ENCODE measurements around the gene CADPS2. TPM values are rescaled to one million over a fixed set of nuclear protein-coding genes. Genes with fewer than 3 reads are reported as not detected.

The CADPS2 gene
- polyA plus RNA-seq, 3 donors: not detected

DNA sequence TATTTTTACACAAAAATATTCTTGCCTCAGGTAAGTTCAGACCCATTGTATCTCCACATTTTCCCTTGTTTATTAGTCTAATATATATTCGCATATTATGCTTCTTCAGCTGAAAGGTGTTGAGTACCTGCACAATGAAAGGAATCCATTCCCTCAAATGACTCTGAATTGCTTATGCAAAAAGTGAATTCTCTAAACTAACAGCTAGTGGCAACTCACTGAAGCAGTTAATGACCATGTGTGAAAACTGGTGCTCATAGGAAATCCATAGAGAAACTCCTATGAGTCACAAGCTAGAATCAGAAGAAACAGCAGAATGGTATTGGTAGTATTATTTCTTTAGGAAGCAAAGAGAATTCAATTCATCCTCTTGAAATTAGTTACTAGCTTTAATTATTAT is 150.1 kb downstream of the CADPS2 start:
- WGBS (ENCODE audit: insufficient coverage): no CpG with 5 or more reads among the region's 1 CpG
- intact Hi-C loops (cut with micrococcal nuclease): no loop called here
- no peak overlapping the region for H3K27ac ChIP-seq (ENCODE audit: low read depth in 1 of 2, low read length in 2 of 2)
- H3K4me3 ChIP-seq (replicated peaks in 1 of 3; ENCODE audit: low read depth in 2 of 3, low read length in 3 of 3): no peak overlapping the region
- H4K20me1 ChIP-seq (ENCODE audit: insufficient read depth, low read length): no peaks in the 10 kb centered on the region
- TF ChIP-seq, protein P1, sequence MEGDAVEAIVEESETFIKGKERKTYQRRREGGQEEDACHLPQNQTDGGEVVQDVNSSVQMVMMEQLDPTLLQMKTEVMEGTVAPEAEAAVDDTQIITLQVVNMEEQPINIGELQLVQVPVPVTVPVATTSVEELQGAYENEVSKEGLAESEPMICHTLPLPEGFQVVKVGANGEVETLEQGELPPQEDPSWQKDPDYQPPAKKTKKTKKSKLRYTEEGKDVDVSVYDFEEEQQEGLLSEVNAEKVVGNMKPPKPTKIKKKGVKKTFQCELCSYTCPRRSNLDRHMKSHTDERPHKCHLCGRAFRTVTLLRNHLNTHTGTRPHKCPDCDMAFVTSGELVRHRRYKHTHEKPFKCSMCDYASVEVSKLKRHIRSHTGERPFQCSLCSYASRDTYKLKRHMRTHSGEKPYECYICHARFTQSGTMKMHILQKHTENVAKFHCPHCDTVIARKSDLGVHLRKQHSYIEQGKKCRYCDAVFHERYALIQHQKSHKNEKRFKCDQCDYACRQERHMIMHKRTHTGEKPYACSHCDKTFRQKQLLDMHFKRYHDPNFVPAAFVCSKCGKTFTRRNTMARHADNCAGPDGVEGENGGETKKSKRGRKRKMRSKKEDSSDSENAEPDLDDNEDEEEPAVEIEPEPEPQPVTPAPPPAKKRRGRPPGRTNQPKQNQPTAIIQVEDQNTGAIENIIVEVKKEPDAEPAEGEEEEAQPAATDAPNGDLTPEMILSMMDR (IDR thresholded peaks at IDR 0.05): no peak
- H3K4me1 ChIP-seq (ENCODE audit: control insufficient read depth in 1 of 2, insufficient read depth in 2 of 2, low read length in 2 of 2): no peaks in the 10 kb centered on the region
- H3K27me3 Mint-ChIP-seq (ENCODE audit: low read depth in 3 of 3): peaks cover 0 to 2% (median 0%) of the 10 kb centered on the region in 3 donors
- H3K9ac ChIP-seq (ENCODE audit: insufficient read depth, low read length, poor library complexity, severe bottlenecking): no peak overlapping the region
- DNase-seq: no peak
- no peaks in the 10 kb centered on the region for H3K9me3 ChIP-seq (replicated peaks in 1 of 2; ENCODE audit: control insufficient read depth in 1 of 2, insufficient read depth in 1 of 2, low read length in 2 of 2)
- H3K79me2 ChIP-seq (ENCODE audit: insufficient read depth, low read length): no peaks in the 10 kb centered on the region
- H3K36me3 Mint-ChIP-seq: no peaks in the 10 kb centered on the region
- H3K9me3 Mint-ChIP-seq: peaks cover 0 to 7% (median 2%) of the 10 kb centered on the region in 7 donors
- H3K4me1 Mint-ChIP-seq: no peaks in the 10 kb centered on the region
- no peaks in the 10 kb centered on the region for H3K36me3 ChIP-seq (replicated peaks in 1 of 2; ENCODE audit: control insufficient read depth in 1 of 2, insufficient read depth in 2 of 2, low read length in 2 of 2)
- no peak overlapping the region for H3K27ac Mint-ChIP-seq
- no peak overlapping the region for H2AFZ ChIP-seq (ENCODE audit: insufficient read depth, low read depth, low read length, poor library complexity, severe bottlenecking)
- H3K27me3 ChIP-seq (ENCODE audit: control insufficient read depth in 2 of 2, insufficient read depth in 2 of 2, low read length in 2 of 2): no peaks in the 10 kb centered on the region
- no peak overlapping the region for H3K4me2 ChIP-seq (replicated peaks; ENCODE audit: extremely low read depth, low read length, poor library complexity, severe bottlenecking)
- H3K4me3 Mint-ChIP-seq: no peak overlapping the region

DNA sequence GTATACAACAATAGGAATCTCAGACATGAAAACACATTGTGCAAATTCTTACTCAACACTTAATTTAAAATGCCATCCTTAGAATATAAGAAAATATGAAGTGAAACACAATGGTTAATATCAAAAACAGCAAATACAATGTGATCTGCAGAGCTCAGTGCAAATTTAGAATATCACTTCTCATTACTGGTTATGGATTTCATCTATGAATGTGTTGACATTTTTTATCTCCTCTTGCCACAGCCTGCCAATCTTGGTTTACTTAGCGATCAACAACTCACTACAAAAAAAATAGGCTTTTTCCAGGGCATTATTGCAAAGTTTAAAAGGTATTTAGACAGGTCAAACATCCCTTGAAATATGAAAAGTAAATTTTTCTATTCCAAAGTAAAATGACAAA is 158.5 kb downstream of the CADPS2 start:
- no peak for DNase-seq
- Histone ChIP-seq H3K4me2 (replicated peaks; ENCODE audit: extremely low read depth, low read length, poor library complexity, severe bottlenecking) (no peak overlapping the region), H3K9ac (ENCODE audit: insufficient read depth, low read length, poor library complexity, severe bottlenecking) (no peak overlapping the region), H3K27me3 (ENCODE audit: control insufficient read depth in 2 of 2, insufficient read depth in 2 of 2, low read length in 2 of 2) (no peaks in the 10 kb centered on the region), H3K79me2 (ENCODE audit: insufficient read depth, low read length) (no peaks in the 10 kb centered on the region), H3K4me3 (replicated peaks in 1 of 3; ENCODE audit: low read depth in 2 of 3, low read length in 3 of 3) (no peak overlapping the region), H3K9me3 (replicated peaks in 1 of 2; ENCODE audit: control insufficient read depth in 1 of 2, insufficient read depth in 1 of 2, low read length in 2 of 2) (no peaks in the 10 kb centered on the region), H2AFZ (ENCODE audit: insufficient read depth, low read depth, low read length, poor library complexity, severe bottlenecking) (no peak overlapping the region), H3K4me1 (ENCODE audit: control insufficient read depth in 1 of 2, insufficient read depth in 2 of 2, low read length in 2 of 2) (no peaks in the 10 kb centered on the region), H3K27ac (ENCODE audit: low read depth in 1 of 2, low read length in 2 of 2) (no peak overlapping the region), H3K36me3 (replicated peaks in 1 of 2; ENCODE audit: control insufficient read depth in 1 of 2, insufficient read depth in 2 of 2, low read length in 2 of 2) (no peaks in the 10 kb centered on the region), H4K20me1 (ENCODE audit: insufficient read depth, low read length) (no peaks in the 10 kb centered on the region)
- Mint-ChIP-seq H3K27ac (no peak overlapping the region), H3K4me3 (no peak overlapping the region), H3K27me3 (ENCODE audit: low read depth in 3 of 3) (peaks cover 0 to 2% (median 0%) of the 10 kb centered on the region in 3 donors), H3K9me3 (peaks cover 0 to 3% (median 0%) of the 10 kb centered on the region in 7 donors), H3K36me3 (no peaks in the 10 kb centered on the region), H3K4me1 (no peaks in the 10 kb centered on the region)
- intact Hi-C loops (cut with micrococcal nuclease): no loop called here
- TF ChIP-seq, protein P1 (IDR thresholded peaks at IDR 0.05): no peak
- WGBS (ENCODE audit: insufficient coverage): no CpG with 5 or more reads among the region's 1 CpG

All from CD14-positive monocyte (primary cell).